Occipital lobe (tissue), 3 donors: ENCODE results near the gene ADCK2. TPM values are rescaled to one million over a fixed set of nuclear protein-coding genes. Genes with fewer than 3 reads are reported as not detected.
"Not testable (repeated sequence)": the region's sequence is repeated elsewhere in the genome, so short reads cannot be mapped to it uniquely, and the experiment has no call there.

Experiments used
- DNase-seq: peaks from one replicate; lab custom pipeline; 2025; lab: John Stamatoyannopoulos, UW
- small RNA-seq: library from RNA; depleted of rRNA; stranded (forward); fragments of <200 nt; gene quantifications from one replicate; pipeline ENCODE3, GENCODE V24; 2014
- total RNA-seq: library from RNA; depleted of rRNA; stranded (reverse); fragments of >200 nt; gene quantifications from one replicate; pipeline ENCODE4 v1.2.3, GENCODE V29; 2014

ADCK2 gene
- total RNA-seq, 1 donor from 2014 or later, result 47.6 TPM

DNA sequence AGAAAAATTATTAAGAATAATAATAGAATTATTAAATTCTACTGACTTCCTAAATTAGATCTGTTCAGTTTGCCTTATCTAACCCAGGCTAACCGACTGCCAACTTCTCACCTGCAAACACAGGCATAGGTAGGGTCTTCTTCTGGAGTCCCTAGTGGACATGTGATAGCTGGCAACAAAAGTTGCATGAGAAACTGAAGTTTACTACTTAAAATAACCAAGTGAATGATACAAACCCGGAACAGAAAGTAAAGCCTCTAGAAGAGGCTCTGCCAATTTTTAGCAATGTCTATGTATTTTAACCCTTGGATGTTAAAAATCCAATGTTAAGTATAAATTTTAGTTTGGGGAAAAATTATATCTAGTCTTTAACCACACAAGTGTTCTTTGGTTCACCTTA lies 61.4 kb downstream of the ADCK2 start:
- DNase-seq, result no peak

DNA sequence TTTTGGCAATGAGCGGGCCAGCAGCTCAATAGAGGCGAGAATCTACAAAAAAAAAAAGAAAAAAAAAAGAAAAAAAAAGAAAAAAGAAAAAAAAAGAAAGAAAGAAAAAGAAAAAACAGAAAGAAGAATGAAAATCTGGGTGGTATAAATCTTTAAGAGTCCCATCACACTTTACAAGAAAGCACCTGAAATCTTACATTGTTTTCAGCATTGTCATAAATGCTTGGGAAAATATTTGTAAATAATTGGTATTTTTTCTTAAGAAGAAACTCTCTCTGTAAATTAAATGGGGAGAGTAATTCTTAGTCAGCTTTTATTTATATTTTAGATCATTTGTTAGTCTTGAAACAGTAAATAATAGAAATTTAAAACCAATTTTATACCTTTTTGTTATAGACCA lies 62.0 kb downstream of the ADCK2 start:
- no peak for DNase-seq

DNA sequence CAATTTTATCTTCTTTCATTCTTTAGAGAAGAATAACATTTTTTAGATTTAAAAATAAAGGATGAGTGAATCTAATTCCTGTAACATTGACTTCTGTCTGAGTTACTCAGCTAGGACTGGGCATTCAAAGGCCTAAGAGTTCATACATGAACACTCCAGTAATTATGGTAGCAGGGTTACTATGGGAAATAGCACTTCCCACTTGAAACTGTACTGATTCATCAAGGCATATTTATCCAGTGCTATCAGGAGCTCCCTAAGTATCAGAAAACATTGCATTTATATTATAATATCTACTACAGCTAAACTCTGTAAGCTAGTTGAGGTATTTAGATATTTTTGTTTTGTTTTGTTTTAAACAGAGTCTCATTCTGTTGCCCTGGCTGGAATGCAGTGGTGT lies 65.5 kb downstream of the ADCK2 start:
- DNase-seq, result no peak

DNA sequence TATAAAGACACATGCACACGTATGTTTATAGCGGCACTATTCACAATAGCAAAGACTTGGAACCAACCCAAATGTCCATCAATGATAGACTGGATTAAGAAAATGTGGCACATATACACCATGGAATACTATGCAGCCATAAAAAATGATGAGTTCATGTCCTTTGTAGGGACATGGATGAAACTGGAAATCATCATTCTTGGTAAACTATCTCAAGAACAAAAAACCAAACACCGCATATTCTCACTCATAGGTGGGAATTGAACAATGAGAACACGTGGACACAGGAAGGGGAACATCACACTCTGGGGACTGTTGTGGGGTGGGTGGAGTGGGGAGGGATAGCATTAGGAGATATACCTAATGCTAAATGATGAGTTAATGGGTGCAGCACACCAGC lies 70.5 kb downstream of the ADCK2 start:
- not testable (repeated sequence) for DNase-seq

DNA sequence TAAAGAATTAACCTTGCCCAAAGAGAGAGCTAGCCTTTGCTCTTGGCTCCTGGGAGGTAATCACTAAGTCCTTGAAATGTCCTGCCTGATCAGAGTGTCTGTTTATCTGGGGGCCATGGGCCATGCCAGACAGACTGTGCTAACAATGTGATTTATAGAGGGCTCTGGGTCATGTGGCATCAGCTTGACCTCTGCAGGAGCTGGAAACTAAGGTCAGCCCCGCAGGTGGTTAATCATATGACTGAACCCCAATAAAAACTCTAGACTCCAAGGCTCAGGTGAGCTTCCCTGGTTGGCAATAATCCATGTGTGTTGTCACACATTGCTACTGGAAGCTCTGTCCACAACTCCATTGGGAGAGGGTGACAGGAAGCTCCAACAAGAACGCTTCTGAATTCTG lies 71.3 kb downstream of the ADCK2 start:
- DNase-seq, result no peak

Small RNA genes lying within 50 kb of the gene (small RNA-seq; reads per million reads assigned to genes)
- gene RN7SL771P, result not detected

Other genes starting within 250 kb of the ADCK2 start
- 89.2 TPM for gene MKRN1, start 193.4 kb upstream of the ADCK2 start, total RNA-seq
- gene DENND2A, start 32.1 kb upstream of the ADCK2 start, total RNA-seq, result 16.4 TPM
- gene NDUFB2, start 23.8 kb downstream of the ADCK2 start, total RNA-seq, result 45.4 TPM